GM23338 (cell line): ENCODE data around the gene DPYD.

Source experiments
- CREB1 ChIP-seq: fragments of 250-450 bp; sonication (Bioruptor Pico); IDR thresholded peaks from 2 replicates; pipeline ENCODE4 v1.5.0; 2020; ENCODE audit warnings: low read depth, mild to moderate bottlenecking, moderate library complexity
- EZH2 ChIP-seq: fragments of 200-600 bp; sonication (generic); IDR thresholded peaks from one replicate; pipeline ENCODE4 v1.8.0; 2017; ENCODE audit warnings: antibody characterized with exemption, mild to moderate bottlenecking, low read depth; ENCODE audit not compliant: unreplicated experiment
- EZH2phosphoT487 ChIP-seq: fragments of 200-600 bp; sonication (generic); IDR thresholded peaks from one replicate; pipeline ENCODE4 v1.8.1; 2018; ENCODE audit warnings: antibody characterized with exemption; ENCODE audit not compliant: unreplicated experiment
- JUNB ChIP-seq: IDR thresholded peaks from one replicate; pipeline ENCODE4 v1.6.1; 2016; ENCODE audit warnings: antibody characterized with exemption; ENCODE audit not compliant: unreplicated experiment
- POLR2AphosphoS5 ChIP-seq: IDR thresholded peaks from 2 replicates; pipeline ENCODE4 v1.6.1; 2016; ENCODE audit warnings: antibody characterized with exemption, low read depth
- REST ChIP-seq: IDR thresholded peaks from one replicate; pipeline ENCODE4 v1.6.1; 2018; ENCODE audit warnings: antibody characterized with exemption; ENCODE audit not compliant: unreplicated experiment
- TF ChIP-seq, protein P1 (sequence below), 2 experiments: fragments of 200-600 bp in 1 of 2; sonication (generic) in 1 of 2; conservative IDR thresholded peaks; 2 replicates each; pipeline versions ENCODE4 v1.5.1 to v1.6.1; 2016 to 2017; ENCODE audit warnings: antibody characterized with exemption in 2 of 2, low read depth in 2 of 2, mild to moderate bottlenecking in 2 of 2, moderate library complexity in 1 of 2

DNA sequence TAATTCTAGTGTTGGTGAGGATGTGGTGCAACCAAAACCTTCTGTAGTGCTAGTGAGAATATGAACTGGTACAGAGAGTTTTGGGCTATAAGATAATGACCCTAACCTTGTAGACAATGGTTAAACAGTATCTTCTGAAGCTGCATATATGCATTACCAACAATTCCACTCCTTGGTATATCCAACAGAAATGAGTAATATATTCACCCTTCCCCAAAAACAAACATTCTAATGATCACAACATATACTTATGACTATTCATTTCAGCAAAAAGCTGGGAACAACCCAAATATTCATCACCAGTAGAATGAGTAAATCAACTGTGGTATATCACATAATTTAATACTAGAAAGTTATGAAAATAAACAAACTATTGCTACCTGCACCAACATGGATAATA lies 39.6 kb upstream of the DPYD start:
- TF ChIP-seq, protein P1, sequence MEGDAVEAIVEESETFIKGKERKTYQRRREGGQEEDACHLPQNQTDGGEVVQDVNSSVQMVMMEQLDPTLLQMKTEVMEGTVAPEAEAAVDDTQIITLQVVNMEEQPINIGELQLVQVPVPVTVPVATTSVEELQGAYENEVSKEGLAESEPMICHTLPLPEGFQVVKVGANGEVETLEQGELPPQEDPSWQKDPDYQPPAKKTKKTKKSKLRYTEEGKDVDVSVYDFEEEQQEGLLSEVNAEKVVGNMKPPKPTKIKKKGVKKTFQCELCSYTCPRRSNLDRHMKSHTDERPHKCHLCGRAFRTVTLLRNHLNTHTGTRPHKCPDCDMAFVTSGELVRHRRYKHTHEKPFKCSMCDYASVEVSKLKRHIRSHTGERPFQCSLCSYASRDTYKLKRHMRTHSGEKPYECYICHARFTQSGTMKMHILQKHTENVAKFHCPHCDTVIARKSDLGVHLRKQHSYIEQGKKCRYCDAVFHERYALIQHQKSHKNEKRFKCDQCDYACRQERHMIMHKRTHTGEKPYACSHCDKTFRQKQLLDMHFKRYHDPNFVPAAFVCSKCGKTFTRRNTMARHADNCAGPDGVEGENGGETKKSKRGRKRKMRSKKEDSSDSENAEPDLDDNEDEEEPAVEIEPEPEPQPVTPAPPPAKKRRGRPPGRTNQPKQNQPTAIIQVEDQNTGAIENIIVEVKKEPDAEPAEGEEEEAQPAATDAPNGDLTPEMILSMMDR (conservative IDR thresholded peaks at IDR 0.05; ENCODE audit: low read depth in 2 of 2) = no peak
- TF ChIP-seq JUNB = no peak
- no peak for TF ChIP-seq REST
- TF ChIP-seq POLR2AphosphoS5 = no peak
- no peak for TF ChIP-seq CREB1 (CRISPR knock-in tag)
- TF ChIP-seq EZH2phosphoT487 = no peak
- no peak for TF ChIP-seq EZH2
